ENCODE data around the gene STX16.

- TF ChIP-seq CTCF (IDR thresholded peaks at IDR 0.05) (no peak), ZFX (IDR thresholded peaks at IDR 0.05; ENCODE audit: borderline replicate concordance) (no peak)
Observed at GRCh38 chr20:58602124-58602523, 49.0 kb upstream of the STX16 start.

Measured in 22Rv1 (cell line).